SK-N-MC (cell line): ENCODE measurements around the gene ADAD2.
"Not testable (repeated sequence)": the region's sequence is repeated elsewhere in the genome, so short reads cannot be mapped to it uniquely, and the experiment has no call there.

ENCODE experiments used
- EZH2 ChIP-seq: fragments of 200-600 bp; sonication (generic); IDR thresholded peaks from one replicate; pipeline ENCODE4 v1.6.1; 2017; ENCODE audit warnings: antibody characterized with exemption
- POLR2AphosphoS5 ChIP-seq: IDR thresholded peaks from 2 replicates; pipeline ENCODE4 v1.6.1; 2012; ENCODE audit warnings: mild to moderate bottlenecking, low read depth, low read length, borderline replicate concordance

DNA sequence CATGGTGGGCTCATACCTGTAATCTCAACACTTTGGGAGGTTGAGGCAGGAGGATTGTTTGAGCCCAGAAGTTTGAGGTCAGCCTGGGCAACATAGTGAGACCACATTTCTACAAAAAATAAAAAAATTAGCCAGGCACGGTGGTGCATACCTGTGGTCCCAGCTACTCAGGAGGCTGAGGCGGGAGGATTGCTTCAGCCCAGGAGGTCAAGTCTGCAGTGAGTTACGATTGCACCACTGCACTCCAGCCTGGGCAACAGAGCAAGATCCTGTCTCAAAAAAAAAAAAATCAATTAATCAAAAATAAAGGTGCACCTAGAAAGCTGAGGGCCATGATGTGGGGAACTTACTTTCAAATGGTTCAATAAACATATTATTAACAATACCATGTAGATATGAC is 25.2 kb downstream of the ADAD2 start:
- not testable (repeated sequence) for TF ChIP-seq POLR2AphosphoS5, EZH2
